Activated CD4-positive, alpha-beta memory T cell treated with anti-CD3 and anti-CD28 coated beads for 36 hours (primary cell): Measurements from ENCODE around the gene GP1BA. TPM values are rescaled to one million over a fixed set of nuclear protein-coding genes. Genes with fewer than 3 reads are reported as not detected.

ENCODE experiments used
- CTCF ChIA-PET: fragments of 350-600 bp; sonication (Branson Sonifier 250); formaldehyde crosslinking; loops from one replicate; lab custom pipeline; 2021; ENCODE audit warnings: antibody characterized with exemption, inconsistent platforms; lab: Charles Lee
- POLR2A ChIA-PET: fragments of 350-600 bp; sonication (Branson Sonifier 250); formaldehyde crosslinking; loops from one replicate; lab custom pipeline; 2021; ENCODE audit warnings: antibody characterized with exemption; lab: Charles Lee
- DNase-seq: peaks from one replicate; pipeline ENCODE4 v3.0.0-alpha.2; 2020
- H3K27ac Mint-ChIP-seq: one replicate; pipeline ENCODE4 v1.8.0; 2021; ENCODE audit warnings: mixed read lengths
- H3K27me3 Mint-ChIP-seq: one replicate; pipeline ENCODE4 v1.8.0; 2021; ENCODE audit warnings: mixed read lengths
- H3K36me3 Mint-ChIP-seq: one replicate; pipeline ENCODE4 v1.8.0; 2021; ENCODE audit warnings: mixed read lengths
- H3K4me1 Mint-ChIP-seq: one replicate; pipeline ENCODE4 v1.8.0; 2021; ENCODE audit warnings: low read depth, mixed read lengths
- H3K4me3 Mint-ChIP-seq: one replicate; pipeline ENCODE4 v1.8.0; 2021; ENCODE audit warnings: mild to moderate bottlenecking, mixed read lengths
- H3K9me3 Mint-ChIP-seq: one replicate; pipeline ENCODE4 v1.8.0; 2021; ENCODE audit warnings: mixed read lengths
- intact Hi-C: fragments of 100-400 bp; cut with micrococcal nuclease; formaldehyde crosslinking; loops from one replicate; pipeline ENCODE4 v1.15.1; 2023
- total RNA-seq, 2 experiments: library from RNA; stranded (reverse); gene quantifications; one replicate each; pipeline ENCODE4 v1.2.3, GENCODE V29; 2021

The GP1BA gene
- not detected for total RNA-seq

GRCh38 chr17:4931963-4932362 is at the start of gene GP1BA:
Gene GP1BA (plus strand): TSS chr17:4932277. CDS start chr17:4932605, 328 bp downstream.
- Mint-ChIP-seq H3K27me3 (no peaks in the 10 kb centered on the region), H3K4me1 (peaks cover 13% of the 10 kb centered on the region), H3K9me3 (no peaks in the 10 kb centered on the region), H3K4me3 (no peak within 1 kb of the TSS), H3K27ac (no peak within 1 kb of the TSS), H3K36me3 (peaks cover 7% of the 10 kb centered on the region)
- CTCF ChIA-PET: interaction anchor here (0.7 to 1.0 kb wide), 2 partner anchors 15 to 29 kb away, joined by 3 read pairs; partner anchors contain the start of gene CHRNE
- no peak for DNase-seq
- POLR2A ChIA-PET: no interaction called here
- intact Hi-C loops: no loop called here

DNA sequence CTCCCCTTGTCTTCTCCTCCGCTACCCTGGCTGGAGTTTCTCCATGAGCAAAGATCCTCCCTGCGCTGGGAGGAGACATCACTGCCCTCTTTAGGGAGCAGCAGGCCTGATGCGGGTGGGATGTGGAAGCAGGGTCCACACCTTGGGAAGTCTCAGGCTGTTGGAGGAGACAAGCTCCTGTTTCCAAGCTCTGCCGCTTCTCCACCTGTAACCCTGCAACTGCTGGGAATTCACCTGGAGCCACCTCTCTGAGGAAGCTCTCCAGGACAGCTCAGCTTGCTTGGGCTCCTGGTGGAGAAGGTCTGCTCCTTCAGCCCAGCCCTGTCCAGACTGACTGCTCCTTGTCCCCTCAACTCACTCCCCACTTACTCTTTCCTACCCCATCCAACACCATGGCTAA is 47.6 kb upstream of the GP1BA start:
- no peak overlapping the region for H3K4me3 Mint-ChIP-seq
- no peaks in the 10 kb centered on the region for H3K27me3 Mint-ChIP-seq
- ChIA-PET CTCF (interaction anchor here (0.8 to 1.8 kb wide), 3 partner anchors 94 to 317 kb away, joined by 3 to 4 read pairs (median 4); partner anchors contain the start of gene ARRB2), POLR2A (no interaction called here)
- peaks cover 15% of the 10 kb centered on the region for H3K36me3 Mint-ChIP-seq
- H3K9me3 Mint-ChIP-seq: no peaks in the 10 kb centered on the region
- no peak overlapping the region for H3K27ac Mint-ChIP-seq
- intact Hi-C loops: loop anchor here (10.0 kb wide), 1 partner anchor 50 kb away; the partner anchor contains the start of gene MINK1
- DNase-seq: no peak
- H3K4me1 Mint-ChIP-seq: no peaks in the 10 kb centered on the region

GRCh38 chr17:4886830-4887229 is 45.2 kb upstream of the GP1BA start:
- H3K27ac Mint-ChIP-seq: no peak overlapping the region
- ChIA-PET POLR2A (no interaction called here), CTCF (interaction anchor here (0.6 to 1.8 kb wide), 2 partner anchors 13 to 75 kb away, joined by 3 to 6 read pairs; partner anchors contain the start of gene C17orf107)
- intact Hi-C loops: loop anchor here (10.0 kb wide), 1 partner anchor 52 kb away; the partner anchor contains the start of gene MINK1
- H3K27me3 Mint-ChIP-seq: no peaks in the 10 kb centered on the region
- H3K9me3 Mint-ChIP-seq: no peaks in the 10 kb centered on the region
- no peak overlapping the region for H3K4me3 Mint-ChIP-seq
- no peak for DNase-seq
- peaks cover 17% of the 10 kb centered on the region for H3K36me3 Mint-ChIP-seq
- no peaks in the 10 kb centered on the region for H3K4me1 Mint-ChIP-seq

DNA sequence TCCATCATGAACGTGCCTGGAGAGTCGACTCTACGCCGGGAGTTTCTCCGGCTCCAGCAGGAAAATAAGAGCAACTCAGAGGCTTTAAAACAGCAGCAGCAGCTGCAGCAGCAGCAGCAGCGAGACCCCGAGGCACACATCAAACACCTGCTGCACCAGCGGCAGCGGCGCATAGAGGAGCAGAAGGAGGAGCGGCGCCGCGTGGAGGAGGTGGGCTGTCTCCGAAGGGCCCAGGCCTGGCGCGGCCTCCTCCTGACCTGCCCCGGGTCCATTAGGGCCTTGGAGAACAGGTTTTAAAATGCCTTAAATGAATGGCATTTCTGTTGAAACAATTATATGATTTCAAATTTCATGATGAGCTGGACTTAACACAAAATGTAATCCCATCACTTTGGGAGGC is 44.5 kb upstream of the GP1BA start:
- POLR2A ChIA-PET: no interaction called here
- H3K27ac Mint-ChIP-seq: no peak overlapping the region
- H3K36me3 Mint-ChIP-seq: peaks cover 17% of the 10 kb centered on the region
- no peaks in the 10 kb centered on the region for H3K27me3 Mint-ChIP-seq
- no peaks in the 10 kb centered on the region for H3K4me1 Mint-ChIP-seq
- no peaks in the 10 kb centered on the region for H3K9me3 Mint-ChIP-seq
- CTCF ChIA-PET: interaction anchor here (1.5 to 2.6 kb wide), 6 partner anchors 10 to 321 kb away, joined by 3 to 13 read pairs (median 5); partner anchors contain the start of genes C17orf107, CHRNE and VMO1
- H3K4me3 Mint-ChIP-seq: no peak overlapping the region
- intact Hi-C loops: loop anchor here (10.0 kb wide), 1 partner anchor 53 kb away; the partner anchor contains the start of gene MINK1
- no peak for DNase-seq

DNA sequence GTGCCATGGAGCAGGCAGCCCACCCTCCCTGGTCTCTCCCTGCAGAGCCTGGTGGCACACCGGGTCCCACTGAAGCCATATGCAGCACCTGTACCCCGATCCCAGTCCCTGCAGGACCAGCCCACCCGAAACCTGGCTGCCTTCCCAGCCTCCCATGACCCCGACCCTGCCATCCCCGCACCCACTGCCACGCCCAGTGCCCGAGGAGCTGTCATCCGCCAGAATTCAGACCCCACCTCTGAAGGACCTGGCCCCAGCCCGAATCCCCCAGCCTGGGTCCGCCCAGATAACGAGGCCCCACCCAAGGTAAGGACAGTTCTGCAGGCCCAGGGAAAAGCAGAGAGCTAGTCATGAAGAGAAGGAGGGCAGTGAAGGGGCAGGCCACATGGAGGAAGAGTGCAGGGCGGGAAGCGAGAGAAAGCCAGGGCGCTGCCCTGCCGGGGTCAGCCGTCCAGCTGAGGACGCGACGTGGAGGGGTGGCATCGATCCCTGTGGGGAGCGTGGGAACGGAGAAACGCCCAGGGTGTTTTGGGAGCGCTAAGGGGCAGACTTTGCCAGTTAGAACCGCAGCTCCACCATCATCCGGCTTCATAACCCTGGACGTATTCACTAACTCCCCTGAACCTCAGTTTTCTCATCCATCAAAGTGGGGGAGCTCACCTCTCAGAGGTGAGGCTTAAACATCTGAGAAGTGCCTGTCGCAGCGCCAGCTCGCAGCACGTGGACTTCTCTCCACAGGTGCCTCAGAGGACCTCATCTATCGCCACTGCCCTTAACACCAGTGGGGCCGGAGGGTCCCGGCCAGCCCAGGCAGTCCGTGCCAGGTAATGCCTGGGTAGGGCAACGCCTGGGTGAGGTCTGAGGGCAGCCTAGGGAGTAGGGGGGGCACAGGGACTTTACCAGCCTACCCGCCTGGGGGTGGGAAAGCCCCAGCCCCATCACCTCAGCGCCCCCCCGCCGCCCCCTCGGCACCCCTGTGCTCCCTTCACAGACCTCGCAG is 40.4 kb upstream of the GP1BA start:
- intact Hi-C loops: no loop called here
- H3K27ac Mint-ChIP-seq: no peak overlapping the region
- H3K4me3 Mint-ChIP-seq: no peak overlapping the region
- H3K27me3 Mint-ChIP-seq: no peaks in the 10 kb centered on the region
- no peak for DNase-seq
- H3K36me3 Mint-ChIP-seq: peaks cover 19% of the 10 kb centered on the region
- CTCF ChIA-PET: interaction anchor here (0.7 to 1.2 kb wide), 4 partner anchors 11 to 102 kb away, joined by 3 to 6 read pairs (median 4); partner anchors contain the start of gene CHRNE
- no peaks in the 10 kb centered on the region for H3K4me1 Mint-ChIP-seq
- POLR2A ChIA-PET: interaction anchor here (1.1 kb wide), 1 partner anchor 102 kb away, joined by 3 read pairs; no protein-coding TSS in a partner anchor
- no peaks in the 10 kb centered on the region for H3K9me3 Mint-ChIP-seq

DNA sequence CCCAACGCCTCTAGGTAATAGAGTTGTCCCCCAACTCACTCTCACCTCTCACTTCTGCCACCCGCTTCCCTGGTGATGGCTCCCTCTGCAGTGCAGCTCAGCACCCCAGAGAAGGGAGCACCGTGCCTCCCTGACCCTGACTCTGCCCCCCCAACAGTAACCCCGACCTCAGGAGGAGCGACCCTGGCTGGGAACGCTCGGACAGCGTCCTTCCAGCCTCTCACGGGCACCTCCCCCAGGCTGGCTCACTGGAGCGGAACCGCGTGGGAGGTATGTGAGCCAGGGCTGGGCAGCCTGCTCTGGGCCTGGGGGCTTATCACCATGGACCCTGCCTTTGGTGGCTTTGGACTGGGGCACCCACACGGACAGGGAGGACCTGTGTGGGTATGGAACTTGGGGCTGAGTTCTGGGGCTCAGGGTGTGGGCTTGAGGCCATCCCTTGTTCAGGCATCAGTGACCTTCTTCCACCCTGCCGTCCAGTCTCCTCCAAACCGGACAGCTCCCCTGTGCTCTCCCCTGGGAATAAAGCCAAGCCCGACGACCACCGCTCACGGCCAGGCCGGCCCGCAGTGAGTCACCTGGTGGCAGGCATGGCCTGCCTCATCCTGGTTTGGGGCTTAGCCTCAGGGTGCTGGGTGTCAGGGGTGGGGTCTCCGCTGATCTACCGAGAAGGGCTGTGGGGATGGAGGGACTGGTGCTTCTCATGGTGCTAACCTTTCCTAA is 39.4 kb upstream of the GP1BA start:
- Mint-ChIP-seq H3K4me1 (no peaks in the 10 kb centered on the region), H3K27ac (no peak overlapping the region), H3K4me3 (no peak overlapping the region), H3K36me3 (peaks cover 17% of the 10 kb centered on the region), H3K27me3 (no peaks in the 10 kb centered on the region), H3K9me3 (no peaks in the 10 kb centered on the region)
- ChIA-PET POLR2A (no interaction called here), CTCF (interaction anchor here (0.7 kb wide), 1 partner anchor 10 kb away, joined by 3 read pairs; the partner anchor contains the start of gene CHRNE)
- no peak for DNase-seq
- intact Hi-C loops: no loop called here

DNA sequence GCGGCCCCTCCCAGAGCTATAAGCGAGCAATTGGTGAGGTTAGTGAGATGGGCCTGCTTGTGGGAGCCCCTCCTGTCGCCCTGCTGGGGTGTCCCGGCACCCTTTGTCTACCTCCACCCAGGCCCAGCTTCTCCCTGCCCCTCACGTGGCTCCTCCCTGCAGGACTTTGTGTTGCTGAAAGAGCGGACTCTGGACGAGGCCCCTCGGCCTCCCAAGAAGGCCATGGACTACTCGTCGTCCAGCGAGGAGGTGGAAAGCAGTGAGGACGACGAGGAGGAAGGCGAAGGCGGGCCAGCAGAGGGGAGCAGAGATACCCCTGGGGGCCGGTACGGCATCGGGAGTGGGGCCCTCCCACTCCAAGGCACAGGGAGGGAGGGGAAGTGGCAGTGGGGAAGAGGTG is 38.8 kb upstream of the GP1BA start:
- Mint-ChIP-seq H3K4me1 (peaks cover under 1% of the 10 kb centered on the region), H3K9me3 (no peaks in the 10 kb centered on the region), H3K4me3 (no peak overlapping the region), H3K36me3 (peaks cover 17% of the 10 kb centered on the region), H3K27me3 (no peaks in the 10 kb centered on the region), H3K27ac (no peak overlapping the region)
- intact Hi-C loops: no loop called here
- POLR2A ChIA-PET: no interaction called here
- DNase-seq: no peak
- CTCF ChIA-PET: no interaction called here

DNA sequence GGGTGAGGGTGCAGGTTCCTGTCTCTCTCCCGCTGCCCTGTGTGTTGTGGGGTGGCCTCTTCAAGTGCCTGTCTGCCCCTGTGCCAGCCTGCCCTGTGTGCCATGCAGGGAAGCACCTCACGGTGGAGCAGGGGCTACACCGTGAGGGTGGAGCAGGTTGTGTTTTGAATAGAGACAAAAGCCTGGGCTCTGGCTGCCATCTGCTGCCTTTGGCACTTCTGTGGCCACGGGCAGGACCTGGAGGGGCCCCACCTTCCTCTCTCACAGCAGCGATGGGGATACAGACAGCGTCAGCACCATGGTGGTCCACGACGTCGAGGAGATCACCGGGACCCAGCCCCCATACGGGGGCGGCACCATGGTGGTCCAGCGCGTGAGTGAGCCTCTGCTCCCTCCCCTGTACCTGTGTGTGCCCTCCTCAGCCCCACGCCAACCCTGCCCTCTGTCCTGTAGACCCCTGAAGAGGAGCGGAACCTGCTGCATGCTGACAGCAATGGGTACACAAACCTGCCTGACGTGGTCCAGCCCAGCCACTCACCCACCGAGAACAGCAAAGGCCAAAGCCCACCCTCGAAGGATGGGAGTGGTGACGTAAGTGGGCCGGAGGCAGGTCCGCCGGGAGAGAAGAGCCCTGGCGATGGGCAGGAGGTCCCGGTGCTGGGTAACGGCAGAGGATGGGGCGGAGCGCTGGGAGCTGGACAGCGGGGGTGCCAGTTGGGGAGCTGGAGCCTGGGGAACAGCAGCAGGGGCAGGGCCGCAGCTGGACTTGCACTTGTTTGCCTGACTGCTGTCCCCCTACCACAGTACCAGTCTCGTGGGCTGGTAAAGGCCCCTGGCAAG is 38.1 kb upstream of the GP1BA start:
- intact Hi-C loops: no loop called here
- Mint-ChIP-seq H3K9me3 (no peaks in the 10 kb centered on the region), H3K27ac (no peak overlapping the region), H3K4me1 (peaks cover 6% of the 10 kb centered on the region), H3K27me3 (no peaks in the 10 kb centered on the region), H3K36me3 (peaks cover 17% of the 10 kb centered on the region), H3K4me3 (no peak overlapping the region)
- POLR2A ChIA-PET: no interaction called here
- DNase-seq: no peak
- CTCF ChIA-PET: interaction anchor here (0.7 to 0.8 kb wide), 2 partner anchors 10 to 19 kb away, joined by 3 read pairs; no protein-coding TSS in a partner anchor

GRCh38 chr17:4895121-4895520 is 37.0 kb upstream of the GP1BA start:
- Mint-ChIP-seq H3K27ac (no peak overlapping the region), H3K4me1 (peaks cover 13% of the 10 kb centered on the region), H3K36me3 (peaks cover 16% of the 10 kb centered on the region), H3K9me3 (no peaks in the 10 kb centered on the region), H3K27me3 (peaks cover 1% of the 10 kb centered on the region), H3K4me3 (no peak overlapping the region)
- intact Hi-C loops: no loop called here
- DNase-seq: no peak
- CTCF ChIA-PET: interaction anchor here (0.8 kb wide), 1 partner anchor 20 kb away, joined by 3 read pairs; no protein-coding TSS in a partner anchor
- POLR2A ChIA-PET: no interaction called here

GRCh38 chr17:4895657-4896331 is 36.3 kb upstream of the GP1BA start:
- DNase-seq: no peak
- Mint-ChIP-seq H3K27me3 (peaks cover 1% of the 10 kb centered on the region), H3K4me1 (peaks cover 16% of the 10 kb centered on the region), H3K36me3 (peaks cover 14% of the 10 kb centered on the region), H3K9me3 (no peaks in the 10 kb centered on the region), H3K4me3 (no peak overlapping the region), H3K27ac (no peak overlapping the region)
- ChIA-PET POLR2A (no interaction called here), CTCF (interaction anchor here (1.0 kb wide), 1 partner anchor 105 kb away, joined by 3 read pairs; no protein-coding TSS in a partner anchor)
- intact Hi-C loops: no loop called here
